Osteoblast (primary cell): ENCODE results near the gene NHLRC4. TPM values are rescaled to one million over a fixed set of nuclear protein-coding genes. Genes with fewer than 3 reads are reported as not detected.

Source experiments
- small RNA-seq: library from RNA; depleted of rRNA; stranded (forward); fragments of <200 nt; gene quantifications from one replicate; pipeline ENCODE3, GENCODE V24; 2012
- total RNA-seq: library from RNA; depleted of rRNA; stranded (reverse); fragments of >200 nt; gene quantifications from 2 replicates; pipeline ENCODE4 v1.2.3, GENCODE V29; 2012

NHLRC4 gene
- total RNA-seq, 1 donor, result 2.2 TPM

Small RNA genes lying within 50 kb of the gene (small RNA-seq; reads per million reads assigned to genes)
- gene MIR3176, result not detected
- gene MIR5587, result 1.3 reads per million, percentile 45 among the genes with 10 or more reads in this experiment
- gene Z98883.1, result 0.30 reads per million

Other genes starting within 250 kb of the NHLRC4 start
- 21.5 and 21.7 TPM in 2 replicates for gene AXIN1, start 214.3 kb upstream of the NHLRC4 start, total RNA-seq
- gene MRPL28, start 196.5 kb upstream of the NHLRC4 start, total RNA-seq, result 50.7 and 55.4 TPM in 2 replicates
- 40.1 and 54.3 TPM in 2 replicates for gene PGAP6, start 185.0 kb upstream of the NHLRC4 start, total RNA-seq
- 77.2 and 83.6 TPM in 2 replicates for gene NME4, start 169.8 kb upstream of the NHLRC4 start, total RNA-seq
- 18.1 and 24.5 TPM in 2 replicates for gene DECR2, start 165.1 kb upstream of the NHLRC4 start, total RNA-seq
- gene RAB11FIP3, start 141.4 kb upstream of the NHLRC4 start, total RNA-seq, result 22.7 and 25.3 TPM in 2 replicates
- gene CAPN15, start 39.3 kb upstream of the NHLRC4 start, total RNA-seq, result 25.3 and 27.1 TPM in 2 replicates
- gene PRR35, start 6.6 kb upstream of the NHLRC4 start, total RNA-seq, result under 0.01 TPM in 1 of 2 replicates, not detected in the other
- 25.6 and 29.0 TPM in 2 replicates for gene PIGQ, start 3.0 kb downstream of the NHLRC4 start, total RNA-seq
- gene RAB40C, start 23.1 kb downstream of the NHLRC4 start, total RNA-seq, result 11.2 and 13.3 TPM in 2 replicates
- gene WFIKKN1, start 64.0 kb downstream of the NHLRC4 start, total RNA-seq, result under 0.01 and 0.36 TPM in 2 replicates
- gene METTL26, start 69.3 kb downstream of the NHLRC4 start, total RNA-seq, result 72.8 and 76.0 TPM in 2 replicates
- gene MCRIP2, start 74.8 kb downstream of the NHLRC4 start, total RNA-seq, result 20.0 and 20.3 TPM in 2 replicates
- 10.3 and 19.2 TPM in 2 replicates for gene WDR90, start 82.4 kb downstream of the NHLRC4 start, total RNA-seq
- 35.9 and 42.0 TPM in 2 replicates for gene RHOT2, start 101.1 kb downstream of the NHLRC4 start, total RNA-seq
- 0.88 and 1.1 TPM in 2 replicates for gene RHBDL1, start 108.7 kb downstream of the NHLRC4 start, total RNA-seq
- gene STUB1, start 113.4 kb downstream of the NHLRC4 start, total RNA-seq, result 88.1 and 102 TPM in 2 replicates
- gene JMJD8, start 117.3 kb downstream of the NHLRC4 start, total RNA-seq, result 48.0 and 48.5 TPM in 2 replicates
- gene WDR24, start 123.4 kb downstream of the NHLRC4 start, total RNA-seq, result 8.0 and 8.7 TPM in 2 replicates
- gene FBXL16, start 138.8 kb downstream of the NHLRC4 start, total RNA-seq, result not detected in 2 replicates
- gene METRN, start 148.1 kb downstream of the NHLRC4 start, total RNA-seq, result 30.9 and 33.3 TPM in 2 replicates
- gene ANTKMT, start 154.1 kb downstream of the NHLRC4 start, total RNA-seq, result 20.9 and 21.7 TPM in 2 replicates
- gene CCDC78, start 159.4 kb downstream of the NHLRC4 start, total RNA-seq, result 2.1 and 2.2 TPM in 2 replicates
- 12.7 and 16.3 TPM in 2 replicates for gene HAGHL, start 160.1 kb downstream of the NHLRC4 start, total RNA-seq
- 32.2 and 35.1 TPM in 2 replicates for gene CIAO3, start 174.0 kb downstream of the NHLRC4 start, total RNA-seq
- gene MSLN, start 193.7 kb downstream of the NHLRC4 start, total RNA-seq, result under 0.01 and 1.2 TPM in 2 replicates
- 23.3 and 28.2 TPM in 2 replicates for gene RPUSD1, start 221.4 kb downstream of the NHLRC4 start, total RNA-seq
- 3.3 and 3.8 TPM in 2 replicates for gene CHTF18, start 221.6 kb downstream of the NHLRC4 start, total RNA-seq
- not detected in 2 replicates for gene GNG13, start 233.7 kb downstream of the NHLRC4 start, total RNA-seq